Left colon (tissue), 2 donors: ENCODE data around the gene LBP. TPM values are rescaled to one million over a fixed set of nuclear protein-coding genes. Genes with fewer than 3 reads are reported as not detected.
"Not testable (repeated sequence)": the region's sequence is repeated elsewhere in the genome, so short reads cannot be mapped to it uniquely, and the experiment has no call there.

Experiments used
- ATAC-seq: fragments of 200-7000 bp; cut with Tn5 transposase; one replicate; pipeline ENCODE4 v1.9.1; 2020; ENCODE audit warnings: mild to moderate bottlenecking, moderate library complexity
- DNase-seq, 2 donors: peaks; one replicate each; pipeline ENCODE4 v3.0.0-alpha.2; 2020
- intact Hi-C, 2 donors: fragments of 100-400 bp; cut with DNase I in 1 of 2; cut with micrococcal nuclease in 1 of 2; formaldehyde crosslinking; loops; one replicate each; pipeline versions ENCODE4 v1.11.2 to v1.14.0; 2022; cut with DNase I, micrococcal nuclease
- total RNA-seq, 2 donors: library from RNA; stranded (reverse); fragmentation: NEBNext Ultra II Directional; extraction: Animal tissue kit (Norgen Biotek cat#: 25700); gene quantifications; one replicate each; pipeline ENCODE4 v1.2.1, GENCODE V29; 2021
- donor health status: DM: no; HTN: no; CAD: no.
- donor health status: DM: yes; HTN: yes; CAD: no.

LBP gene
- total RNA-seq, 2 donors from 2014 or later, result not detected

GRCh38 chr20:38315290-38315966 is 30.9 kb upstream of the LBP start:
- no peak for ATAC-seq
- intact Hi-C loops, result no loop called here
- DNase-seq, result no peak

- DNase-seq (no peak), ATAC-seq (no peak)
- intact Hi-C loops, result no loop called here
These were observed 29.9 kb upstream of the LBP start for GRCh38 chr20:38316341-38316740.

- ATAC-seq (no peak), DNase-seq (no peak)
- intact Hi-C loops, result no loop called here
These were observed 28.9 kb upstream of the LBP start for GRCh38 chr20:38317422-38317821.

- intact Hi-C loops, result loop anchor here in 1 of 2 donors (10.0 kb wide), 1 partner anchor 85 kb away; no protein-coding TSS in a partner anchor
- DNase-seq (no peak), ATAC-seq (no peak)
These were observed 26.1 kb upstream of the LBP start for GRCh38 chr20:38320221-38320620.

DNA sequence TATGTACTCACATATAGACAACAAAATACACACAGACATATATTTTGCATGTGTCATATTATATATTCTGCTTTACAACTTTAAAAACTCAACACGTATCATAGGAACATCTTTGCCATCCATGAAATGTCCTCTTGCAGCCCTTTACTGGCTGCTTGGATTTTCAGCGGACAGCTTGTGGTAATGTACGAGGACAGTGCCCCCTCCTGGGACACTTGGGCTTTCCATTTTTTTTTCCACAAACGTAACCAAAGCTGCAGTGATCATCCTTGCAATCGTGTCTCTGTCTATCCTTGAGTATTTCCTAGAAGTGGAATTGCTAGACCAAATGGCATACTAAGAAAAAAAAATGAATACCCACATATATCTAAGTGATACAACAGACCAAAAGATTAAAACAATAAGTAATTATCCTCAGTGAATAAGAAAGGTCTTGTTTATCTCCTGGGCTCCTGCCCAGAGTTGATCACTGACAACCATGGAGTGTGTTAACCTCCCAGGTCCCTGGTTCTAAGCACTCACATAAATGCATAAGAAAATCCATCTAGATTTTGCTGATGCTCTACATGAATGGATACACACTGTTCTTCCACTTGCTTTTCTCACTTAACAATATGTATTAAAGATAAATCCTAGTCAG is 24.2 kb upstream of the LBP start:
- intact Hi-C loops, result loop anchor here in 1 of 2 donors (10.0 kb wide), 1 partner anchor 87 kb away; no protein-coding TSS in a partner anchor
- DNase-seq (peak in 1 of 2 donors; percentile 10), ATAC-seq (no peak)

DNA sequence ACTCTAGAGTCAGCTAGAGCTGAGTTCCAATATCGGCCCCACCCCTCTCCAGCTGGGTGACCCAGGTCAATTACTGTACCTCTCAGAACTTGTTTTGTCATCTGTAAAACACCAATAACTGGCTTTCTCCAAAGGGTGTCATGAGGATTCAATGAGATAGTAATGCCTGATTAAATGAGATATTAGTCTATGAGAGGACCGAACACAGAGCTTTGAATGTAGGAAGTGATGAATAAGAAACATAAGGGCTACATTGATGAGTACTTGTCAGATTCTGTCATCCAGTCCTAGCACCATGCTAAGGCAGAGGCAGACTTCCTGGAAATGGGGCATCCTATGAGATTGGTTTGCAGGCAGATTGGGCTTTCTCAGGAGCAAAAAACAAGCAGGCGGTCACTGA is 22.1 kb upstream of the LBP start:
- no peak for DNase-seq
- ATAC-seq, result no peak
- intact Hi-C loops, result loop anchor here in 1 of 2 donors (10.0 kb wide), 1 partner anchor 89 kb away; no protein-coding TSS in a partner anchor

DNA sequence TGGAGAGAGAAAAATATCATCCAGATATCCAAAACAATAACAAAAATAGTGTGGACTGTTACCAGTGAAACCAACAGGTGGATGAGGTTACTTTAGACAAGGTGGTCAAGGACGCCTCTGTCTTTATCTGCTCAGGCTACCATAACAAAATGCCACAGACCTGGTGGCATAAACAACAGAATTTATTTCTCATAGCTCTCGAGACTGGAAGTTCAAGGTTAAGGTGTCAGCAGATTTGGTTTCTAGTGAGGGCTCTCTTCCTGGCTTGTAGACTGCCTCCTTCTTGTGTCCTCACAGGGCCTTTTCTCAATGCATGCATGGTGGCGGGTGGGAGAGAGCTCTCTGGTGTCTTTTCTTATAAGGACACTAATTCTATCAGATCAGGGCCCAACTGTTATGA is 21.1 kb upstream of the LBP start:
- intact Hi-C loops, result loop anchor here in 1 of 2 donors (10.0 kb wide), 1 partner anchor 90 kb away; no protein-coding TSS in a partner anchor
- ATAC-seq, result no peak

GRCh38 chr20:38325905-38326304 is 20.4 kb upstream of the LBP start:
- no peak for DNase-seq
- no peak for ATAC-seq
- intact Hi-C loops, result loop anchor here in 1 of 2 donors (10.0 kb wide), 1 partner anchor 91 kb away; no protein-coding TSS in a partner anchor

More for the DNA sequence above, 21.1 kb upstream of the LBP start:
- no peak for DNase-seq

DNA sequence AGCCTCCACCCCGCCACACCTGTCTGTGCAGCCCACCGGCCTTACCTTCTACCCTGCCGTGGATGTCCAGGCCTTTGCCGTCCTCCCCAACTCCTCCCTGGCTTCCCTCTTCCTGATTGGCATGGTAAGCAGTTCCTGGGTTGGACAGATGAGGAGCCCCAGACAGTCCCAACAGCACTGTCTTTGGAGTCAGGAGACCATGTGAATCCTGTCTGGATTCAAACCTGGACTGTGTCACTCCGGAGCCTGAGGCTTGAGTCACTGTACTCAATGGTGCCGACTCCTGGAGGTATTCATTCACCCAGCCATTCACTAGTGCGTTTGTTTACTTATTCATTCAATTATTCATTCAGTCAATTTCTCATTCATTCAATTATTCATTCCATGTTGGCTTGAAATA is 20.0 kb upstream of the LBP start:
- DNase-seq, result no peak
- intact Hi-C loops, result loop anchor here in 1 of 2 donors (10.0 kb wide), 1 partner anchor 92 kb away; no protein-coding TSS in a partner anchor
- ATAC-seq, result no peak

DNA sequence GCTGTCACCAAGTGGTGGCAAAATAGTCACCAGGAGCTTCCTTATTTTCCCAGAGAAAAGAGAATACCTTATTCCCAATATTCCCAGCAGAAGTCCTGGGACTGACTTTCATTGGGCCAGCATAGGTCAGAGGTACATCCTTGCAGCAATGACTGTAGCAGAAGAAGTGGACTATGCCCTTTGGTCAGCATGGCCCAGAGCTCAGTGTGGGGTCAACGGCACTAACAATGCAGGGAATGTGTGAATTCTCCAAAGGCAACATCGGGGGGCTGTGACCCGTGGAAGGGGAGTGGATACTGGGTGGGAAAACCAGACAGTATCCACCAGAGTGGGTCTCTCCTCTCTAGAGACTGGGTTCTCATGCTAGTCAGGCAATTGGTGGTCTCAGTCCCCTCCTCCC is 15.6 kb upstream of the LBP start:
- no peak for DNase-seq
- intact Hi-C loops, result no loop called here
- ATAC-seq, result no peak

DNA sequence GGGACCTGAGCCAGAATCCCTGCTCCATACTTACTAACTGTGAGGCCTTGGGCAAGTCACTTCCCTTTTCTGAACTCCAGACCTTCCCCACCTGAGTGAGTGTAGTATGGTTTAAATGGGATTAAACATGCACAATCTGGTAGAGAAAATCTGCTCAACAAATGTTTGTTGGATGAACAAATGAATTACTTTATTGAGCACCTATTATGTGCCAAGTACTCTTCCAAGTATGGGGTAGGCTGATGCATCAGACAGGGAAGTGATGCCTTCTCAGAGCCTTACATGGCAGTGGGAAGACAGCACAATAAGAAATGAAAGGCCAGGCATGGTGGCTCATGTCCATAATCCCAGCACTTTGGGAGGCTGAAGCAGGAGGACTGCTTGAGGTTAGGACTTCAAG is 15.0 kb upstream of the LBP start:
- intact Hi-C loops, result no loop called here

GRCh38 chr20:38331814-38332213 is 14.5 kb upstream of the LBP start:
- no peak for DNase-seq
- intact Hi-C loops, result no loop called here
- no peak for ATAC-seq

More for the DNA sequence above, 15.0 kb upstream of the LBP start:
- DNase-seq (no peak), ATAC-seq (no peak)

DNA sequence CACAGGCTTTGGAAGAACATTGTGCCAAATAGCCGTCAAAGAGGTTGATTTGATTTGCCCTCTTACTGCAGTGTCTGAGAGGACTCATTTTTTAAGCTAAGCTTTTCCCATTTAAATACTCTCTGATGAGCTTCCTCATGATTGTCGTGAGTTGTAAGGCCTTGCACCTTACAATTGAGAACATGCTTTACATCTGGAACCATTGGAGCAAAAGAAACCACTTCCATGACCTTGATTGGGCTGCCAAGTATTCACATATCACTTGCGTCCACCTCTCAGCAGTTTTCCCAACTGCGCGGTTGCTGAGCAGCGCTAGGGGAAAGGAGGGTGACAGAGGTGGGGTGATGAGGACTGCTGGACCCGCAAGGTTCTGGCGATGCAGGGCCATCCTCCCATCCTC is 12.3 kb upstream of the LBP start:
- ATAC-seq (no peak), DNase-seq (no peak)
- intact Hi-C loops, result no loop called here

DNA sequence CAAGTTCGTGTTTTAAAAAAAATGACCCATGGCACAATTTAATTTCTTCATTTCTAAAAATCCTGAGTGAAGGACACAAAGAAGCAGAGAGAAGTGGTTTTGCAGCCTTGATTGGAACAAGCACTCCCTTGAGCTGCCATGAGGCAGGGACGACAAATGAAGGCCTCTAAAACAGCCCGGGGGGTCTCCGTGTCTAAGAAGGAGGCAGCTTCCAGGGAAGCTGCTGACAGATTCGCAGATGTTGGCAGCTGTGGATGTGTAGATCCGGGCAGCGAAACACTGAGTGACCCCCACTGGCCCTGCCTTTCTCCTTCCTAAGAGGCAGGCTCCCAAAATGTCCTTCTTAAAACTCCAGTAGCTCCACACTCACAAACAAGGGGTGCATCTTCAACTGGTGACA is 9.6 kb upstream of the LBP start:
- intact Hi-C loops, result no loop called here
- ATAC-seq, result no peak
- DNase-seq, result no peak

- intact Hi-C loops, result no loop called here
- DNase-seq, result no peak
- ATAC-seq, result peak; percentile 33
These were observed 8.6 kb upstream of the LBP start for GRCh38 chr20:38337561-38338140.

DNA sequence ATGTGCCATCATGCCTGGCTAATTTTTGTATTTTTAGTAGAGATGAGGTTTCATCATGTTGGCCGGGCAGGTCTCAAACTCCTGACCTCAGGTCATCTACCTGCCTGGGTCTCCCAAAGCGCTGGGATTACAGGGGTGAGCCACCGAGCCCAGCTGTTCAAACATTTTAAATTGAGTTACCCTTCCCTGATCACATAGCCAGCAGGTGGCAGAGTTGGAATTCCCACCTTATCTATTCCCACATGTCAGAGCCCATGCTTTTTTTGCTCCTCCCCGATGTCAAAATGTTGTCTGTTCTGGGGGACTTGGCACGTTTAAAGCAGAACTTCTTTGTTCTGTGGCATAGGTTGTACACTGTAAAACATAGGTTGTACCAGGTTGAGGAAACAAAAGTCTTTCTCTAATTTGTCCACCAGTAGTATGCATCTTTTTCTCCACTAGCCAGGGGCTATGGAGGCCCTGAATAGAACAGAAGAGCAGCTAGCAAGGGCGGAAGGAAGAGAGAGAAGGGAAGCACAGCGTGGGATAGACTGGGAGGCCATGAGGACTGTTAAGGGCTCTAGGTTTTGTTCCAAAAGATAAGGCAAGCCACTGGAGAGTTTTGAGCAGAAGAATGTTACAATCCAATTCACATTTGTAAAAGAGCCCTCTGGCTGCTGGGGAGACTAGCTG is 7.3 kb upstream of the LBP start:
- intact Hi-C loops, result no loop called here
- DNase-seq (no peak), ATAC-seq (peak; percentile 37)

GRCh38 chr20:38339521-38339896 is 6.8 kb upstream of the LBP start:
- ATAC-seq, intact Hi-C loops, DNase-seq: not testable (repeated sequence)

DNA sequence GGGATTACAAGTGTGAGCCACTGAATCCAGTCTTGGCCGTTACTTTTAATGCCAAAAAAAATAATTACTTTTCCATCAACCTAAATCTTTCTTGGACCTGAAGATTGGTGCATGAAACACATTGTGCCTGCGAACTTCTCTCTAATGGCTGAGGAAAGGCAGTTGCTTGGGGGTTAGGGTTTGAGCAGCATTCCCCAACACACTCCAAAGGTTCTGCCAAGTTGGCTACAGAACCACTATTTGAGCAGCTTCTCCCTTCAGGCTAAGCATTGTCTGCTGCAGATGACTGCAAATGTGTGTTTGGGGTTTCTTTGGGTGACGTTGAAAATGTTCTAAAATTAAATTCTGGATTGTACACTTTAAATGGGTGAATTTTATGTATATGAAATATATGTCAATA is 6.3 kb upstream of the LBP start:
- no peak for DNase-seq
- intact Hi-C loops, result no loop called here
- ATAC-seq, result no peak

DNA sequence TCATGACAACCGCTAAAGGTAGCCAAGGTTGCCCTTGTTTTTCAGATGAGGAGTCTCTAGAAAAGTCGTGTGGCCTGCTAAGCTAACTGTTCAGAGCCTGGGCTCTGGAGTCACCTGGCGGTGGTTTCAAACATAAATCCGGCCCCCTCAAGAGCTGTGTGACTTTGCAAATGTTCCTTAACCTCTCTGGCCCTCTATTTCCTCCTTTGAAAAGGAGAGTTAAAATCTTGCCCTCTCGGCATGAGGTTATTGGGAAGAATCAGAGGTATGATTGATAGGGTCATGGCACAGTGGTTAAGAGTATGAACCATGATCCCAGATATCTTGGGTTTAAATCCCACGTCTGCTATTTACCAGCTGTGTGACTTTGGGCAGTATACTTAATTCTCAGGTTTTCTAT is 5.6 kb upstream of the LBP start:
- intact Hi-C loops, result no loop called here
- no peak for DNase-seq
- no peak for ATAC-seq

DNA sequence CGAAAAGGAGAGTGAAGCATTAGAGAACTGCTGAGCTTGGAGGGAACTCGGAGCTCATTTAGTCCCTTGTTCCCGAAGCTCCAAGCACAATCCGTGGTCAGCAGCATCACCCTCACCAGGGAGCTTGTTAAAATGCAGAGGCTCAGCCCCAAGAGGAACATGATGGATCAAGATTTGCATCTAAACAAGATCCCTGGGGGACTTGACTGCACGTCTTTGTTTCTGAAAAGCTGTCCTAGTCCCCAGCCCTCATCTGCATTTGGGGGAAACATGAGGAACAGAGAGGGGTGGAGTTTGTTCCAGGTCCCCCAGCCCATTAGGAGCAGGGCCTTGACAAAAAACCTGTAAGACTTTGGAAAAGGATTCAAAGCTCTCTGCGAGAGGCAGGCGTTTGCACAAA is 4.1 kb upstream of the LBP start:
- intact Hi-C loops, result no loop called here
- DNase-seq (no peak), ATAC-seq (no peak)
